GM21381 (cell line): ENCODE measurements around the gene YTHDF1.
"Not testable (repeated sequence)": the region's sequence is repeated elsewhere in the genome, so short reads cannot be mapped to it uniquely, and the experiment has no call there.

Source experiments
- ATAC-seq: cut with Tn5 transposase; IDR thresholded peaks from one replicate; pipeline ENCODE4 v1.9.1; 2021; ENCODE audit warnings: mild to moderate bottlenecking, moderate library complexity; ENCODE audit not compliant: unreplicated experiment

The YTHDF1 gene

GRCh38 chr20:63159826-63160640 lies 55.9 kb downstream of the YTHDF1 start:
- no peak for ATAC-seq

GRCh38 chr20:63159251-63159650 lies 56.7 kb downstream of the YTHDF1 start:
- not testable (repeated sequence) for ATAC-seq

- no peak for ATAC-seq
Measured at GRCh38 chr20:63158845-63159244, 57.1 kb downstream of the YTHDF1 start.

GRCh38 chr20:63158352-63158751 lies 57.6 kb downstream of the YTHDF1 start:
- no peak for ATAC-seq

GRCh38 chr20:63157431-63157830 lies 58.5 kb downstream of the YTHDF1 start:
- ATAC-seq: not testable (repeated sequence)

GRCh38 chr20:63156221-63156671 lies 59.7 kb downstream of the YTHDF1 start:
- no peak for ATAC-seq

GRCh38 chr20:63155266-63156165 lies 60.4 kb downstream of the YTHDF1 start:
- no peak for ATAC-seq

GRCh38 chr20:63154395-63154794 lies 61.5 kb downstream of the YTHDF1 start:
- no peak for ATAC-seq

GRCh38 chr20:63153254-63154221 lies 62.4 kb downstream of the YTHDF1 start:
- no peak for ATAC-seq

- no peak for ATAC-seq
Measured at GRCh38 chr20:63152322-63153253, 63.3 kb downstream of the YTHDF1 start.

GRCh38 chr20:63151554-63152321 lies 64.2 kb downstream of the YTHDF1 start:
- ATAC-seq: no peak

GRCh38 chr20:63150911-63151531 lies 64.9 kb downstream of the YTHDF1 start:
- no peak for ATAC-seq

GRCh38 chr20:63150391-63150898 lies 65.5 kb downstream of the YTHDF1 start:
- no peak for ATAC-seq

GRCh38 chr20:63149531-63150192 lies 66.3 kb downstream of the YTHDF1 start:
- no peak for ATAC-seq

- ATAC-seq: no peak
Measured at GRCh38 chr20:63148696-63149095, 67.2 kb downstream of the YTHDF1 start.

GRCh38 chr20:63147532-63147931 lies 68.4 kb downstream of the YTHDF1 start:
- no peak for ATAC-seq
